Measurements from ENCODE around the gene CKS1B.
A peak's percentile ranks its signal among the peaks of the same experiment; 100 is the strongest.

CKS1B gene

DNA sequence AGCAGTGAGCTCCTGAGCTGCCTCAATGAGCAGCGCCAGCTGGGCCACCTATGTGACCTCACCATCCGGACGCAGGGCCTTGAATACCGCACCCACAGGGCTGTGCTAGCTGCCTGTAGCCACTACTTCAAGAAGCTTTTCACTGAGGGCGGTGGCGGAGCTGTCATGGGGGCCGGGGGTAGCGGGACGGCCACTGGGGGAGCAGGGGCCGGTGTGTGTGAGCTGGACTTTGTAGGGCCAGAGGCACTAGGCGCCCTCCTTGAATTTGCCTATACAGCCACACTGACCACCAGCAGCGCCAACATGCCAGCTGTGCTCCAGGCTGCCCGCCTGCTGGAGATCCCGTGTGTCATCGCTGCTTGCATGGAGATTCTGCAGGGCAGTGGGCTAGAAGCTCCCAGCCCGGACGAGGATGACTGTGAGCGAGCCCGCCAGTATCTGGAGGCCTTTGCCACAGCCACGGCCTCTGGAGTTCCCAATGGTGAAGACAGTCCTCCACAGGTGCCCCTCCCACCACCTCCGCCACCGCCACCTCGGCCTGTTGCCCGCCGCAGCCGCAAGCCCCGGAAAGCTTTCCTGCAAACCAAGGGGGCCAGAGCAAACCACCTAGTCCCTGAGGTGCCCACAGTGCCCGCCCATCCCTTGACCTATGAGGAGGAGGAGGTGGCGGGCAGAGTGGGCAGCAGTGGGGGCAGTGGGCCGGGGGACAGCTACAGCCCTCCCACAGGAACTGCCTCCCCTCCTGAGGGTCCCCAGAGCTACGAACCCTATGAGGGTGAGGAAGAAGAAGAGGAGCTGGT, 40.4 kb downstream of the CKS1B start:
- TF ChIP-seq, protein P1, sequence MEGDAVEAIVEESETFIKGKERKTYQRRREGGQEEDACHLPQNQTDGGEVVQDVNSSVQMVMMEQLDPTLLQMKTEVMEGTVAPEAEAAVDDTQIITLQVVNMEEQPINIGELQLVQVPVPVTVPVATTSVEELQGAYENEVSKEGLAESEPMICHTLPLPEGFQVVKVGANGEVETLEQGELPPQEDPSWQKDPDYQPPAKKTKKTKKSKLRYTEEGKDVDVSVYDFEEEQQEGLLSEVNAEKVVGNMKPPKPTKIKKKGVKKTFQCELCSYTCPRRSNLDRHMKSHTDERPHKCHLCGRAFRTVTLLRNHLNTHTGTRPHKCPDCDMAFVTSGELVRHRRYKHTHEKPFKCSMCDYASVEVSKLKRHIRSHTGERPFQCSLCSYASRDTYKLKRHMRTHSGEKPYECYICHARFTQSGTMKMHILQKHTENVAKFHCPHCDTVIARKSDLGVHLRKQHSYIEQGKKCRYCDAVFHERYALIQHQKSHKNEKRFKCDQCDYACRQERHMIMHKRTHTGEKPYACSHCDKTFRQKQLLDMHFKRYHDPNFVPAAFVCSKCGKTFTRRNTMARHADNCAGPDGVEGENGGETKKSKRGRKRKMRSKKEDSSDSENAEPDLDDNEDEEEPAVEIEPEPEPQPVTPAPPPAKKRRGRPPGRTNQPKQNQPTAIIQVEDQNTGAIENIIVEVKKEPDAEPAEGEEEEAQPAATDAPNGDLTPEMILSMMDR (IDR thresholded peaks at IDR 0.05; ENCODE audit: borderline replicate concordance, insufficient read depth, low read depth, low read length): no peak
- no peak overlapping the region for H3K4me3 ChIP-seq (ENCODE audit: low read depth, low read length)

GRCh38 chr1:155015527-155016230, 41.2 kb downstream of the CKS1B start:
- H3K4me3 ChIP-seq (ENCODE audit: low read depth, low read length): no peak overlapping the region
- TF ChIP-seq, protein P1 (IDR thresholded peaks at IDR 0.05; ENCODE audit: borderline replicate concordance, insufficient read depth, low read depth, low read length): no peak

GRCh38 chr1:155016231-155016831, 41.9 kb downstream of the CKS1B start:
- TF ChIP-seq, protein P1 (IDR thresholded peaks at IDR 0.05; ENCODE audit: borderline replicate concordance, insufficient read depth, low read depth, low read length): no peak
- H3K4me3 ChIP-seq (ENCODE audit: low read depth, low read length): no peak overlapping the region

GRCh38 chr1:155017041-155017945, 42.8 kb downstream of the CKS1B start:
- H3K4me3 ChIP-seq (ENCODE audit: low read depth, low read length): peak overlapping the region; percentile 36
- TF ChIP-seq, protein P1 (IDR thresholded peaks at IDR 0.05; ENCODE audit: borderline replicate concordance, insufficient read depth, low read depth, low read length): peak; percentile 100

DNA sequence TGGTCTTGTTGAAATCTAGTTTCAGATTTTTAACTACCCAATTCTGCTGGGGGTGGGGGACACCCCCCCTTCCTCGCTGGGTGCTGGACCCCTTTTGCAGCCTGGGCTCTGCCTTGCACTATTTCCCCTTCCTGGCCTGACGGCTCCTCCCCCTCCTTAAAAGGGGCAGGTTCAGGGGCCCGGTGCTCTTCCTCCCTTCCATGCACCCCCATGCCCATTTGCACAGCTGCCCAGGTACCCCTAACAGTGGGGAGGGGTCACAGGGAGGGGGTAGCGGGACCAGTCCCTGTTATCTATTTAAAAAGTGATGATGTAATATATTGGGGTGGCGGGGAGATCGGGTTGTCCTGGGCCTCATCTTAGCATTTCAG, 43.5 kb downstream of the CKS1B start:
- TF ChIP-seq, protein P1 (IDR thresholded peaks at IDR 0.05; ENCODE audit: borderline replicate concordance, insufficient read depth, low read depth, low read length): no peak
- peak overlapping the region; percentile 1 for H3K4me3 ChIP-seq (ENCODE audit: low read depth, low read length)

GRCh38 chr1:155018617-155019348, 44.3 kb downstream of the CKS1B start:
- no peak overlapping the region for H3K4me3 ChIP-seq (ENCODE audit: low read depth, low read length)
- TF ChIP-seq, protein P1 (IDR thresholded peaks at IDR 0.05; ENCODE audit: borderline replicate concordance, insufficient read depth, low read depth, low read length): no peak
